Measurements from ENCODE around the gene ZFAND6. TPM values are rescaled to one million over a fixed set of nuclear protein-coding genes. Genes with fewer than 3 reads are reported as not detected.

Gene ZFAND6
- polyA plus RNA-seq, 3 donors, result 41.6 to 106 (median 99.6) TPM

GRCh38 chr15:80105595-80105994, 46.1 kb downstream of the ZFAND6 start:
- Mint-ChIP-seq H3K27me3 (ENCODE audit: low read depth in 3 of 3) (no peaks in the 10 kb centered on the region), H3K4me1 (peaks cover 8% of the 10 kb centered on the region), H3K27ac (no peak overlapping the region), H3K9me3 (no peaks in the 10 kb centered on the region), H3K36me3 (peaks cover 21 to 32% of the 10 kb centered on the region in 2 donors), H3K4me3 (no peak overlapping the region)
- H3K79me2 ChIP-seq (ENCODE audit: insufficient read depth, low read length), result peaks cover 71% of the 10 kb centered on the region
- DNase-seq, result no peak
- H2AFZ ChIP-seq (ENCODE audit: insufficient read depth, low read depth, low read length, poor library complexity, severe bottlenecking), result no peak overlapping the region
- no peaks in the 10 kb centered on the region for H3K27me3 ChIP-seq (ENCODE audit: control insufficient read depth in 2 of 2, insufficient read depth in 2 of 2, low read length in 2 of 2)
- no peak overlapping the region for H3K27ac ChIP-seq (ENCODE audit: low read depth in 1 of 2, low read length in 2 of 2)
- TF ChIP-seq CTCF (IDR thresholded peaks at IDR 0.05), result no peak
- no peak overlapping the region for H3K4me2 ChIP-seq (replicated peaks; ENCODE audit: extremely low read depth, low read length, poor library complexity, severe bottlenecking)
- peaks cover 99% of the 10 kb centered on the region for H4K20me1 ChIP-seq (ENCODE audit: insufficient read depth, low read length)
- no peak overlapping the region for H3K9ac ChIP-seq (ENCODE audit: insufficient read depth, low read length, poor library complexity, severe bottlenecking)
- no peaks in the 10 kb centered on the region for H3K36me3 ChIP-seq (replicated peaks in 1 of 2; ENCODE audit: control insufficient read depth in 1 of 2, insufficient read depth in 2 of 2, low read length in 2 of 2)
- no CpG with 5 or more reads among the region's 1 CpG for WGBS (ENCODE audit: insufficient coverage)
- H3K4me1 ChIP-seq (ENCODE audit: control insufficient read depth in 1 of 2, insufficient read depth in 2 of 2, low read length in 2 of 2), result no peaks in the 10 kb centered on the region
- H3K4me3 ChIP-seq (replicated peaks in 1 of 3; ENCODE audit: low read depth in 2 of 3, low read length in 3 of 3), result no peak overlapping the region
- intact Hi-C loops (cut with micrococcal nuclease), result no loop called here
- H3K9me3 ChIP-seq (replicated peaks in 1 of 2; ENCODE audit: control insufficient read depth in 1 of 2, insufficient read depth in 1 of 2, low read length in 2 of 2), result no peaks in the 10 kb centered on the region

GRCh38 chr15:80106051-80106450, 46.6 kb downstream of the ZFAND6 start:
- H3K4me3 ChIP-seq (replicated peaks in 1 of 3; ENCODE audit: low read depth in 2 of 3, low read length in 3 of 3), result no peak overlapping the region
- H3K27me3 ChIP-seq (ENCODE audit: control insufficient read depth in 2 of 2, insufficient read depth in 2 of 2, low read length in 2 of 2), result no peaks in the 10 kb centered on the region
- Mint-ChIP-seq H3K4me3 (no peak overlapping the region), H3K27ac (peak overlapping the region in 1 of 7 donors; percentile 30), H3K27me3 (ENCODE audit: low read depth in 3 of 3) (no peaks in the 10 kb centered on the region), H3K4me1 (peaks cover 8% of the 10 kb centered on the region), H3K9me3 (no peaks in the 10 kb centered on the region), H3K36me3 (peaks cover 21 to 31% of the 10 kb centered on the region in 2 donors)
- WGBS (ENCODE audit: insufficient coverage), result no CpG with 5 or more reads among the region's 4 CpGs
- no peak overlapping the region for H3K27ac ChIP-seq (ENCODE audit: low read depth in 1 of 2, low read length in 2 of 2)
- DNase-seq, result no peak
- H3K4me2 ChIP-seq (replicated peaks; ENCODE audit: extremely low read depth, low read length, poor library complexity, severe bottlenecking), result no peak overlapping the region
- H2AFZ ChIP-seq (ENCODE audit: insufficient read depth, low read depth, low read length, poor library complexity, severe bottlenecking), result no peak overlapping the region
- peaks cover 72% of the 10 kb centered on the region for H3K79me2 ChIP-seq (ENCODE audit: insufficient read depth, low read length)
- no peaks in the 10 kb centered on the region for H3K9me3 ChIP-seq (replicated peaks in 1 of 2; ENCODE audit: control insufficient read depth in 1 of 2, insufficient read depth in 1 of 2, low read length in 2 of 2)
- no peaks in the 10 kb centered on the region for H3K36me3 ChIP-seq (replicated peaks in 1 of 2; ENCODE audit: control insufficient read depth in 1 of 2, insufficient read depth in 2 of 2, low read length in 2 of 2)
- no peaks in the 10 kb centered on the region for H3K4me1 ChIP-seq (ENCODE audit: control insufficient read depth in 1 of 2, insufficient read depth in 2 of 2, low read length in 2 of 2)
- no peak for TF ChIP-seq CTCF (IDR thresholded peaks at IDR 0.05)
- no peak overlapping the region for H3K9ac ChIP-seq (ENCODE audit: insufficient read depth, low read length, poor library complexity, severe bottlenecking)
- peaks cover 99% of the 10 kb centered on the region for H4K20me1 ChIP-seq (ENCODE audit: insufficient read depth, low read length)
- intact Hi-C loops (cut with micrococcal nuclease), result no loop called here

Measured in CD14-positive monocyte (primary cell).